Measurements from ENCODE around the gene BBS4. TPM values are rescaled to one million over a fixed set of nuclear protein-coding genes. Genes with fewer than 3 reads are reported as not detected.

The BBS4 gene
- total and polyA plus RNA-seq, 12 donors = 13.6 to 44.1 (median 23.5) TPM

DNA sequence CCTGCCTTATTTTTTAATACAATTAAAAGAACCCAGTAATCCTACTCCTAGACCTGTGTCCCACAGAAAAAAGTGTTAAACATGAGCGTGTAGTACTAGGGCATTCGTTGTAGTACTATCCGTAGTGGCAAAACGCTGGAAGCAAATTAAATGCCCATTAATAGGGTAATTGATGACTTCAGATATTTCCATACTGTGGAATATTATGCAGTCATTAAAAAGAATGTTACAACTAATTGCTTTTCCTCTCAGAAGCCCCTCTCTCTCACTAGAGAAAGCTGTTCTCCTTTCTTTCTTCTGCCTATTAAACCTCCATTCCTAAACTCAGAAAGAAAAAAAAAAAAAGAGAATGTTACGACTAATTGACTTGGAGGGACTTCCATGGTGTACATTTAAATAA, 2.7 kb downstream of the BBS4 start:
- DNase-seq = no peak
- WGBS, 4 donors = 94 to 97% (median 97%) methylated on average over 5 of the region's 5 CpGs
- Histone ChIP-seq H3K9me3 (replicated peaks in 1 of 3) (no peaks in the 10 kb centered on the region), H3K36me3 (replicated peaks in 1 of 2) (no peaks in the 10 kb centered on the region), H3K4me3 (no peak overlapping the region), H3K27me3 (no peaks in the 10 kb centered on the region), H3K27ac (no peak overlapping the region), H3K4me1 (replicated peaks in 1 of 2) (peaks cover 0 to 11% of the 10 kb centered on the region in 2 donors)
- intact Hi-C loops (cut with DNase I) = no loop called here
- TF ChIP-seq, protein P1, sequence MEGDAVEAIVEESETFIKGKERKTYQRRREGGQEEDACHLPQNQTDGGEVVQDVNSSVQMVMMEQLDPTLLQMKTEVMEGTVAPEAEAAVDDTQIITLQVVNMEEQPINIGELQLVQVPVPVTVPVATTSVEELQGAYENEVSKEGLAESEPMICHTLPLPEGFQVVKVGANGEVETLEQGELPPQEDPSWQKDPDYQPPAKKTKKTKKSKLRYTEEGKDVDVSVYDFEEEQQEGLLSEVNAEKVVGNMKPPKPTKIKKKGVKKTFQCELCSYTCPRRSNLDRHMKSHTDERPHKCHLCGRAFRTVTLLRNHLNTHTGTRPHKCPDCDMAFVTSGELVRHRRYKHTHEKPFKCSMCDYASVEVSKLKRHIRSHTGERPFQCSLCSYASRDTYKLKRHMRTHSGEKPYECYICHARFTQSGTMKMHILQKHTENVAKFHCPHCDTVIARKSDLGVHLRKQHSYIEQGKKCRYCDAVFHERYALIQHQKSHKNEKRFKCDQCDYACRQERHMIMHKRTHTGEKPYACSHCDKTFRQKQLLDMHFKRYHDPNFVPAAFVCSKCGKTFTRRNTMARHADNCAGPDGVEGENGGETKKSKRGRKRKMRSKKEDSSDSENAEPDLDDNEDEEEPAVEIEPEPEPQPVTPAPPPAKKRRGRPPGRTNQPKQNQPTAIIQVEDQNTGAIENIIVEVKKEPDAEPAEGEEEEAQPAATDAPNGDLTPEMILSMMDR (IDR thresholded peaks at IDR 0.05) = no peak
- no peak for TF ChIP-seq POLR2A (IDR thresholded peaks at IDR 0.05)

GRCh38 chr15:72690938-72691337, 4.9 kb downstream of the BBS4 start:
- Histone ChIP-seq H3K9me3 (replicated peaks in 1 of 3) (no peaks in the 10 kb centered on the region), H3K36me3 (replicated peaks in 1 of 2) (no peaks in the 10 kb centered on the region), H3K4me3 (no peak overlapping the region), H3K4me1 (replicated peaks in 1 of 2) (peaks cover 0 to 3% of the 10 kb centered on the region in 2 donors), H3K27me3 (no peaks in the 10 kb centered on the region), H3K27ac (no peak overlapping the region)
- no peak for TF ChIP-seq POLR2A (IDR thresholded peaks at IDR 0.05)
- TF ChIP-seq, protein P1 (IDR thresholded peaks at IDR 0.05) = no peak
- 87 to 91% (median 89%) methylated on average over 5 of the region's 5 CpGs for WGBS, 4 donors
- intact Hi-C loops (cut with DNase I) = no loop called here
- no peak for DNase-seq

- intact Hi-C loops (cut with DNase I) = no loop called here
- no peak for DNase-seq
- no peaks in the 10 kb centered on the region for H3K36me3 ChIP-seq (replicated peaks in 1 of 2)
Observed at GRCh38 chr15:72698938-72699337, 12.9 kb downstream of the BBS4 start.

GRCh38 chr15:72700076-72700475, 14.1 kb downstream of the BBS4 start:
- Histone ChIP-seq H3K36me3 (replicated peaks in 1 of 2) (no peaks in the 10 kb centered on the region), H3K27me3 (no peaks in the 10 kb centered on the region), H3K4me1 (replicated peaks in 1 of 2) (no peaks in the 10 kb centered on the region), H3K4me3 (no peak overlapping the region), H3K27ac (no peak overlapping the region), H3K9me3 (replicated peaks in 1 of 3) (no peaks in the 10 kb centered on the region)
- WGBS, 4 donors = 95 to 96% (median 95%) methylated on average over 9 of the region's 9 CpGs
- no peak for DNase-seq
- intact Hi-C loops (cut with DNase I) = no loop called here
- TF ChIP-seq POLR2A (IDR thresholded peaks at IDR 0.05) = no peak
- TF ChIP-seq, protein P1 (IDR thresholded peaks at IDR 0.05) = no peak

More at GRCh38 chr15:72698938-72699337, 12.9 kb downstream of the BBS4 start:
- WGBS, 4 donors = 94 to 97% (median 95%) methylated on average over 5 of the region's 5 CpGs
- TF ChIP-seq, protein P1 (IDR thresholded peaks at IDR 0.05) = no peak
- no peak for TF ChIP-seq POLR2A (IDR thresholded peaks at IDR 0.05)
- H3K4me1 ChIP-seq (replicated peaks in 1 of 2) = no peaks in the 10 kb centered on the region
- no peaks in the 10 kb centered on the region for H3K27me3 ChIP-seq
- no peaks in the 10 kb centered on the region for H3K9me3 ChIP-seq (replicated peaks in 1 of 3)
- H3K27ac ChIP-seq = no peak overlapping the region
- H3K4me3 ChIP-seq = no peak overlapping the region
